ENCODE results near the gene HSPA1B. TPM values are rescaled to one million over a fixed set of nuclear protein-coding genes. Genes with fewer than 3 reads are reported as not detected.
A peak's percentile ranks its signal among the peaks of the same experiment; 100 is the strongest.

HSPA1B gene
- total RNA-seq, 1 experiment from 2014 or later: 147 TPM

- no TSS peak for BruUV-seq (replicated peaks)
- ATAC-seq: no peak
- Histone ChIP-seq H3K36me3 (ENCODE audit: control insufficient read depth, insufficient read depth, low read length) (no peaks in the 10 kb centered on the region; the same call in 1 of the 2 replicates), H3K9me3 (ENCODE audit: control insufficient read depth, insufficient read depth, low read depth, low read length) (no peaks in the 10 kb centered on the region), H3K27ac (ENCODE audit: low read length) (no peak overlapping the region), H3K4me1 (ENCODE audit: control insufficient read depth, insufficient read depth, low read length) (peaks cover 17% of the 10 kb centered on the region), H3K4me3 (ENCODE audit: low read depth in 2 of 2, low read length in 2 of 2) (no peak overlapping the region), H3K27me3 (ENCODE audit: control insufficient read depth, insufficient read depth, low read length) (no peaks in the 10 kb centered on the region)
- CTCF ChIA-PET: no interaction called here
- TF ChIP-seq REST (IDR thresholded peaks at IDR 0.05; ENCODE audit: insufficient read depth in 1 of 2, low read depth in 2 of 2, low read length in 1 of 2) (no peak), CTCF (IDR thresholded peaks at IDR 0.05) (no peak), SIN3A (IDR thresholded peaks at IDR 0.05; ENCODE audit: borderline replicate concordance, insufficient read depth, low read depth, low read length) (no peak), POLR2AphosphoS5 (IDR thresholded peaks at IDR 0.05; ENCODE audit: low read depth, low read length) (no peak), TCF7L2 (IDR thresholded peaks at IDR 0.05; ENCODE audit: low read depth, low read length) (no peak)
- in situ Hi-C loops (cut with HindIII; ENCODE audit: low pct_unique_long_range_greater_than_20kb, low sequenced_read_pairs): no loop called here
- POLR2A ChIA-PET: no interaction called here
- no peak for DNase-seq (ENCODE audit: low read depth, low spot score)
- intact Hi-C loops (cut with micrococcal nuclease; ENCODE audit: unreplicated experiment): no loop called here
Measured at GRCh38 chr6:31860349-31860748, 32.8 kb downstream of the HSPA1B start.

DNA sequence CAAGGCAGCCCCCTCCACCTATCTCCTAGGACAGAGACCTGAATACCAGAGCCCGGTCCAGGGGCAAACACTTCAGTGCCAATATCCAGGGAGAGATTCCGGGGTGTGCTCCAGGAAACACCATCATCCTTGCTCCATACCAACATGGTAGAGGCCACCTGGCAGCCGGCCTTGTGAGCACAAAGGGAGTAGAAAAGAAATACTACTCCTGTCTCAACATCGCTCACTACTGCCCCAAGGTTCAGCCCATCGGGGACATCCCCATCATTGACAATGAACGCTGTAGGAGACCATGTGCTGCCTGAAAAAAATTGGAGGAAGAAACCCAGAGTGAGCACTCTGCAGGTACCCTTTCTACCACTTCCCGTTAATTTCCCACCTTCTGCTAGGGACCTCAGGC lies 33.6 kb downstream of the HSPA1B start:
- CTCF ChIA-PET: no interaction called here
- intact Hi-C loops (cut with micrococcal nuclease; ENCODE audit: unreplicated experiment): no loop called here
- POLR2A ChIA-PET: no interaction called here

More for the DNA sequence above, 33.6 kb downstream of the HSPA1B start:
- peak overlapping the region in 1 of 2 experiments; percentile 62; a peak in 1 of 4 replicates for H3K4me3 ChIP-seq (ENCODE audit: low read depth in 2 of 2, low read length in 2 of 2)
- 0 out of 2 replicates have a peak overlapping the region, but pooled peaks have one; percentile 19 for H3K27ac ChIP-seq (ENCODE audit: low read length)
- in situ Hi-C loops (cut with HindIII; ENCODE audit: low pct_unique_long_range_greater_than_20kb, low sequenced_read_pairs): no loop called here
- TF ChIP-seq POLR2AphosphoS5 (IDR thresholded peaks at IDR 0.05; ENCODE audit: low read depth, low read length) (no peak), TCF7L2 (IDR thresholded peaks at IDR 0.05; ENCODE audit: low read depth, low read length) (no peak), SIN3A (IDR thresholded peaks at IDR 0.05; ENCODE audit: borderline replicate concordance, insufficient read depth, low read depth, low read length) (no peak), REST (IDR thresholded peaks at IDR 0.05; ENCODE audit: insufficient read depth in 1 of 2, low read depth in 2 of 2, low read length in 1 of 2) (no peak), CTCF (IDR thresholded peaks at IDR 0.05) (no peak)
- H3K27me3 ChIP-seq (ENCODE audit: control insufficient read depth, insufficient read depth, low read length): no peaks in the 10 kb centered on the region
- no peaks in the 10 kb centered on the region for H3K9me3 ChIP-seq (ENCODE audit: control insufficient read depth, insufficient read depth, low read depth, low read length)
- ATAC-seq: no peak
- H3K4me1 ChIP-seq (ENCODE audit: control insufficient read depth, insufficient read depth, low read length): peaks cover 25% of the 10 kb centered on the region
- no peak for DNase-seq (ENCODE audit: low read depth, low spot score)
- no peaks in the 10 kb centered on the region; the same call in 1 of the 2 replicates for H3K36me3 ChIP-seq (ENCODE audit: control insufficient read depth, insufficient read depth, low read length)
- no TSS peak for BruUV-seq (replicated peaks)

All from Panc1 (cell line).